SJCRH30 (cell line): Measurements from ENCODE around the gene FZR1. TPM values are rescaled to one million over a fixed set of nuclear protein-coding genes. Genes with fewer than 3 reads are reported as not detected.
"Not testable (repeated sequence)": the region's sequence is repeated elsewhere in the genome, so short reads cannot be mapped to it uniquely, and the experiment has no call there.

Experiments
- DNase-seq, 2 experiments: peaks; one replicate each; pipeline ENCODE4 v3.0.0-alpha.2; 2015 to 2020
- H3K27ac ChIP-seq: fragments of 250-450 bp; sonication (Bioruptor Pico); 2 replicates; pipeline ENCODE4 v1.5.1; 2020; ENCODE audit warnings: mild to moderate bottlenecking, moderate library complexity
- H3K27me3 ChIP-seq: fragments of 250-450 bp; sonication (Bioruptor Pico); 2 replicates; pipeline ENCODE4 v1.5.1; 2020; ENCODE audit warnings: mild to moderate bottlenecking, moderate library complexity
- H3K36me3 ChIP-seq: fragments of 250-450 bp; sonication (Bioruptor Pico); 2 replicates; pipeline ENCODE4 v1.5.1; 2020; ENCODE audit warnings: mild to moderate bottlenecking, moderate library complexity
- H3K4me1 ChIP-seq: fragments of 250-450 bp; sonication (Bioruptor Pico); 2 replicates; pipeline ENCODE4 v1.5.1; 2020; ENCODE audit warnings: mild to moderate bottlenecking, moderate library complexity
- H3K4me3 ChIP-seq: fragments of 250-450 bp; sonication (Bioruptor Pico); 2 replicates; pipeline ENCODE4 v1.5.1; 2020; ENCODE audit warnings: mild to moderate bottlenecking, moderate library complexity
- H3K9me3 ChIP-seq: fragments of 250-450 bp; sonication (Bioruptor Pico); replicated peaks from 2 replicates; pipeline ENCODE4 v1.5.1; 2020; ENCODE audit warnings: mild to moderate bottlenecking, moderate library complexity
- total RNA-seq: library from RNA; depleted of rRNA; stranded (reverse); fragments of >200 nt; shearing (Covaris generic); gene quantifications from 2 replicates; pipeline ENCODE4 v1.2.3, GENCODE V29; 2014

FZR1 gene
- total RNA-seq, 1 experiment from 2014 or later: 31.4 TPM

DNA sequence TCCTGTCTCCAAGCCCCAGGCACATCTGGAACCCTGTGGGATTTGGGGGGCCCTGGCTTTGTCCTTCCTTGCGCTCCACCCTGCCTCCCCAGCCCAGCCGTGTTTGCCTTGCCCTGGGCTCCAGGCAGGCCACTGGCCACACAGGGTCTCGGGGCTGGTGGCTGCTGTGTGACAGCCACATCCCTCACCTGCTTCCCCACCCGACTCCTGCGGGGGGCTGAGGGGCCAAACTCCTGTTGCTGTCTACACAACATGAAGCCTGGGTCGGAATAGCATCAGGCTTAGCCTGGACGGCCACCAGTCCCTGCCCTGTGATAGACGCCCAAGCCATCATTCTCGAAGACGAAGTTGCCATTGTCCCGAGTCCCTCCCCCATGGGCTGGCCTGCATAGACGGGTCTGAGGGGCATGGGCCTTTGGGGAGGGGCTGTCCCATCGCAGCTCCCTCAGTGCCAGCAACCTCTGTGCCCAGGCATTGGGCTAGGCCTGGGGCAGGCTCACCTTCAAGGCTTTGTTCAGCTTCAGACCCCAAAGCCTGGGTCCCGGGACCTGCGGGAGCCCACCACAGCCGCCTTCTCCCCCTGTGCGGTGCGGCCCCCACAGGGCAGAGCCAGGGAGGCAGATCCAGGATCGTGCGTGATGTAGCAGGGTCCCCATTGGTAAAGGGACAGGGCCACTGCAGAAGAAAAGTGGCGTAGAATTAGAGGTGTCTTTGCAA lies 17.4 kb downstream of the FZR1 start:
- no peaks in the 10 kb centered on the region for H3K4me1 ChIP-seq
- H3K36me3 ChIP-seq: peaks cover 22% of the 10 kb centered on the region
- DNase-seq: no peak
- no peak overlapping the region for H3K4me3 ChIP-seq
- H3K27ac ChIP-seq: no peak overlapping the region
- H3K9me3 ChIP-seq: no peaks in the 10 kb centered on the region
- no peaks in the 10 kb centered on the region for H3K27me3 ChIP-seq

DNA sequence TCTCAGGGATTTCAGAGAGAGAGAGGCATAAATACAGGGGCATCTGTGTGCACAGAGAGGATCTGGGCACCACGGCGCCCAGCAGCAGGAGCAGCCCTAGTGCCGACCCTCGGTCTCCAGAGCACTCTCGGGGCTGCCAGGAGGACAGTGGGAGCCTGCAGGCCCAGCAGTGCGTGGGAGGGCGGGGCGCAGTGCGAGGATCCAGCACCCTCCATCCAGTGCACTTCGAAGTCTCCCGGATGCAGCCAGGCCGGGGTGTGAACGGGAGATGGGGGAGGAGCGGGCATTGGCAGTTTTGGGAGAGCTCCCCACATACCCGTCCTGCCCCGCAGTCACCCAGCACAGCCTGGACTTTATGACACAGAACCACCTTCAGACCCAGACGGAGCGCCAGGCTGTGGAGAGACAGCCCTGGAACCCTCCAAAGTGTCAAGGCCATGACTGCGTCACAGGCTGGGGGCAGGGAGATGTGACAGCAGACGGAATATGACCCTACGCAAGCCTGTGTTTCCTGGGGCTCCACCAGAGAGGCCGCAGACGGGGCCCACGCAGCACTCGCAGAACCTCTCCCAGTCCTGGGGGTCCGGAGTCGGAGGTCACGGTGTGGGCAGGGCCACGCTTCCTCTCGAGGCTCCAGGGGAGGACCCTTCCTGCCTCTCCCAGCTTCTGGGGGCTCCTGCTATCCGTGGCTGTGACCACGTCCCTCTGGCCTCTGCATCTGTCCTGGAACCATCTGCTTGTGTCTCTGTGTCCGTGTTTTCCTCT lies 18.1 kb downstream of the FZR1 start:
- no peak for DNase-seq
- H3K36me3 ChIP-seq: peaks cover 22% of the 10 kb centered on the region
- H3K4me3 ChIP-seq: no peak overlapping the region
- no peaks in the 10 kb centered on the region for H3K9me3 ChIP-seq
- H3K27ac ChIP-seq: no peak overlapping the region
- H3K27me3 ChIP-seq: no peaks in the 10 kb centered on the region
- H3K4me1 ChIP-seq: no peaks in the 10 kb centered on the region

DNA sequence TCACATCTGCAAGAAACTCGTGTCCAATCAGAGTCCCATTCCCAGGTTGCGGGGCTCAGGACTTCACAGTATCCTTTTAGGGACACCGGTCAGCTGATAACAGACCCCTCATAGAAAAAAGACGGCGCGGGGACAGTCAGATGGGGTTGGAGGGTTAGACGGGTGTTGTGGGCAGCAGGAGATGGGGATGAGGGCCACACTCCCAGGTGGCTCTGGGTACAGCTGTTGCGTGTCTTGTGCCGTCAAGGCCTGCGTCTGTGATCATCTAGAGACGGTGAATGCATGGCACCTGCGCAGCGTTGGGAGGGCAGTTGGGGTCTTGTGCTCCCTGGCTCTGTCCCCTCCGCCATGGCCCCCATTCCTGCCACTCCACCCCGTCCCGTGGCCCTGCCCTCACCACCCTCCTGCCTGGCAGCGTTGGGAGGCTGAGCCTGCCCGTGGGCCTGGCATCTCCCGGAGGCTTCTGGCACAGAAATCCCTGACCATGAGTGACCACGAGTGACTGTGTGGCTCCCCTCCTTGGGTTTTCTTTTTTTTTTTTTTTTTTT lies 18.9 kb downstream of the FZR1 start:
- Histone ChIP-seq H3K27ac (no peak overlapping the region), H3K4me3 (no peak overlapping the region), H3K4me1 (no peaks in the 10 kb centered on the region), H3K27me3 (no peaks in the 10 kb centered on the region), H3K36me3 (peaks cover 22% of the 10 kb centered on the region), H3K9me3 (no peaks in the 10 kb centered on the region)
- no peak for DNase-seq

DNA sequence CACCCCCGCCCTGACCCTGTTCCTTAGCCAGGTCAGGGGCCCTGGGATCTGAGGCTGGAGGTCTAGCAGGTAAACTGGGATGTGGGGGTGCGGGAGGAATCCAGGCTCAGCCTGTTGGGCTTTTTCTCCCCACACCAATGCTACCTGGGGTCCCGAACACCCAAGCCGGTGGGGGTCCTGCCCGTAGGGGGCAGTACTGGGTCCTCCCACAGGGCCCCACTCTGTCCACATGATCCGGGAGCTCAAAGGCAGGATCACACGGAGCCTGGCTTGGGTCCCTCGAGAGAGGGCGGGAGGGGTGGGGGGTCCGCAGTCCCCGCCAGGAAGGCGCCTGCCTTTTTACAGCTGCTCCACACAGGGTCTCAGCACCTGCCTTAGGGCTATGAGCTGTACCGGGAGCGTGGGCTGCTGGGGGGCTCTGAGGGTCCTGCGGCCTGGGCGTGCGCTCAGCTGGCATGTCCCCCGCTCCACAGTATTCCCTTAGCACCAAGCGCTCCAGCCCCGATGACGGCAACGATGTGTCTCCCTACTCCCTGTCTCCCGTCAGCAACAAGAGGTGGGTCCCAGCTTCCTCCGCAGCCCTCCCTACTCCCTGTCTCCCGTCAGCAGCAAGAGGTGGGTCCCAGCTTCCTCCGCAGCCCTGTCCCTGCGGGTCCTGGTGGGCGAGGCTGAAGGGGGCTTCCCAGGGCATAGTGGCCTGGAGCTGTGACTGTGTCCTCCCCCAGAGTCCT lies 20.6 kb downstream of the FZR1 start:
- Histone ChIP-seq H3K4me3 (no peak overlapping the region), H3K36me3 (peaks cover 24% of the 10 kb centered on the region), H3K9me3 (no peaks in the 10 kb centered on the region), H3K27me3 (no peaks in the 10 kb centered on the region), H3K27ac (no peak overlapping the region), H3K4me1 (no peaks in the 10 kb centered on the region)
- DNase-seq: no peak

DNA sequence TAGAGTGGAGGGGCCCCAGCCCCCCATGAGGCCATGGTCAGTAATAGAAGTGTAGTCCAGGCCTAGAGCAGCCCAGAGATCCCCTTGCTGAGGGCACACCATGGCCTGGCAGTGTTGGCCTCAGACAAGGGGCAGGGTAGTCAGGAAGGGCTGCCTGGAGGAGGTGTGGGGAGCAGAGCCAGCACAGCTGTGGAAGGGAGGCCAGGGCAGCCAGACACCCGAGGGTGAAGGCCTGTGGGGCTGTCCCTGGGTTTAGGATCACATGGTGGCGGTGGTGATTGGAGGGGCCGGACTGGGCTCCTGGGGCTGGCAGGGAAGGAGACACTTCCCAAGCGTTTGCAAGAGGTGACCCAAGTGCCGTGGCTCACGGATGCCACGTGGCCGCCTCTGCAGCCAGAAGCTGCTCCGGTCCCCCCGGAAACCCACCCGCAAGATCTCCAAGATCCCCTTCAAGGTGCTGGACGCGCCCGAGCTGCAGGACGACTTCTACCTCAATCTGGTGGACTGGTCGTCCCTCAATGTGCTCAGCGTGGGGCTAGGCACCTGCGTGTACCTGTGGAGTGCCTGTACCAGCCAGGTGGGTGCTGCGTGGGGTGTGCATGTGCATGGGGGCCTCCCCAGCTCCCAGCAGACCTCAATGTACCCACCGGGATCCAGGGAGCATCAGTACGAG lies 21.3 kb downstream of the FZR1 start:
- Histone ChIP-seq H3K9me3 (no peaks in the 10 kb centered on the region), H3K36me3 (peaks cover 27% of the 10 kb centered on the region), H3K4me3 (no peak overlapping the region), H3K27me3 (no peaks in the 10 kb centered on the region), H3K4me1 (no peaks in the 10 kb centered on the region), H3K27ac (no peak overlapping the region)
- DNase-seq: no peak

DNA sequence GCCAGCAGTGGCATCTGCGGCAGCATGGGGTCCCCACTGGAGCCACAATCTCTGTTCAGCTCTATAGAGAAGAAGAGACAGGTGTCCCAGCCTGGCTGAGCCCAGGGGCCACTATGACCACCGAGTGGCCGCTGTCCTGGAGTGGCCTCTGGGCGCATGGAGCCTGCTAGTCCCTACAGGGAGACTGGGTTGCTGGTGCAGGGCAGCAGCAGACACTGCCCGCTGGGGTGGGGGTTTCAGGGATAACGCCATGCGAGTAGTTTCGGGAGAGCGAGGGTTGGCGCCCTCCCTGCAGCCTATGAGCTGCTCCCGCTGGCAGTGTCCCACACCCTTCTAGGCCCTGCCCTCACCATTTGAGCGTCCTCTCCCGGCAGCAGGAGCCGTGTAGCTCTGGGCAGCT lies 22.0 kb downstream of the FZR1 start:
- peaks cover 30% of the 10 kb centered on the region for H3K36me3 ChIP-seq
- H3K27ac ChIP-seq: no peak overlapping the region
- DNase-seq: no peak
- no peaks in the 10 kb centered on the region for H3K4me1 ChIP-seq
- no peak overlapping the region for H3K4me3 ChIP-seq
- no peaks in the 10 kb centered on the region for H3K9me3 ChIP-seq
- H3K27me3 ChIP-seq: no peaks in the 10 kb centered on the region

DNA sequence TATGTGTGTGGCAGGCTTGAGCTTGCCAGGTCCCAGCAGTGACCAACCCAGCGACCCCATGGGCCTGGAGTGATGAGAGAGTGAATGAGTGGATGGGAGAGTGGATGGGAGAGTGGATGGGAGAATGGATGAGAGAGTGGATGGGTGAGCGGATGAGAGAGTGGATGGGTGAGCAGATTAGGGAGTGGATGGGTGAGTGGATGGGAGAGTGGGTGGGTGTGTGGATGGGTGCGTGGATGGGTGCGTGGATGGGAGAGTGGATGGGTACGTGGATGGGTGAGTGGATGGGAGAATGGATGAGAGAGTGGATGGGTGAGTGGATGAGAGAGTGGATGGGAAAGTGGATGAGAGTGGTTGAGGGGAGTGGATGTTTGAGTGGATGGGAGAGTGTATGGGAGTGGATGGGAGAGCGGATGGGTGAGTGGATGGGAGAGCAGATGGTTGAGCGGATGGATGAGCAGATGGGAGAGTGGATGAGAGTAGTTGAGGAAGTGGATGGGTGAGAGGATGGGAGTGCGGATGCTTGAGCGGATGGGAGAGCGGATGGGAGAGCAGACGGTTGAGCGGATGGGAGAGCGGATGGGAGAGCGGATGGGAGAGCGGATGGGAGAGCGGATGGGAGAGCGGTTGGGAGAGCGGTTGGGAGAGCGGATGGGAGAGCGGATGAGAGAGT lies 22.6 kb downstream of the FZR1 start:
- Histone ChIP-seq H3K4me3 (no peak overlapping the region), H3K4me1 (no peaks in the 10 kb centered on the region), H3K27ac (no peak overlapping the region), H3K9me3 (no peaks in the 10 kb centered on the region), H3K36me3 (peaks cover 33% of the 10 kb centered on the region), H3K27me3 (no peaks in the 10 kb centered on the region)
- no peak for DNase-seq

DNA sequence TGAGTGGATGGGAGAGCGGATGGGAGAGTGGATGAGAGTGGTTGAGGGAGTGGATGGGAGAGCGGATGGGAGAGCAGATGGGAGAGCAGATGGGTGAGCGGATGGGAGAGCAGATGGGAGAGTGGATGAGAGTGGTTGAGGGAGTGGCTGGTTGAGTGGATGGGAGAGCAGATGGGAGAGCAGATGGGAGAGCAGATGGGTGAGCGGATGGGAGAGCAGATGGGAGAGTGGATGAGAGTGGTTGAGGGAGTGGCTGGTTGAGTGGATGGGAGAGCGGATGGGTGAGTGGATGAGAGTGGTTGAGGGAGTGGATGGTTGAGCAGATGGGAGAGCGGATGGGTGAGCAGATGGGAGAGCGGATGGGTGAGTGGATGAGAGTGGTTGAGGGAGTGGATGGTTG lies 23.2 kb downstream of the FZR1 start:
- H3K4me1 ChIP-seq, H3K9me3 ChIP-seq, H3K27me3 ChIP-seq, DNase-seq, H3K4me3 ChIP-seq, H3K27ac ChIP-seq: not testable (repeated sequence)
- peaks cover 33% of the 10 kb centered on the region for H3K36me3 ChIP-seq

DNA sequence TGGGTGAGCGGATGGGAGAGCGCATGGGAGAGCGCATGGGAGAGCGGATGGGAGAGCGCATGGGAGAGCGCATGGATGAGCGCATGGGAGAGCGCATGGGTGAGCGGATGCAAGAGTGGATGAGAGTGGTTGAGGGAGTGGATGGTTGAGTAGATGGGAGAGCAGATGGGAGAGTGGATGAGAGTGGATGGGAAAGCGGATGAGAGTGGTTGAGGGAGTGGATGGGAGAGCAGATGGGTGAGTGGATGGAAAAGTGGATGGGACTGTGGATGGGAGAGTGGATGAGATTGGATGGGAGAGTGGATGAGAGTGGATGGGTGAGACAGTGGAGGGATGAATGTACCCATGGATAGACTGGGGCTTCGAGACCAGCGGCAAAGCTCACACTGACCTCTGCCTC lies 24.3 kb downstream of the FZR1 start:
- Histone ChIP-seq H3K36me3 (peaks cover 35% of the 10 kb centered on the region), H3K4me3 (no peak overlapping the region), H3K9me3 (no peaks in the 10 kb centered on the region), H3K27me3 (no peaks in the 10 kb centered on the region), H3K4me1 (no peaks in the 10 kb centered on the region), H3K27ac (no peak overlapping the region)
- DNase-seq: no peak

DNA sequence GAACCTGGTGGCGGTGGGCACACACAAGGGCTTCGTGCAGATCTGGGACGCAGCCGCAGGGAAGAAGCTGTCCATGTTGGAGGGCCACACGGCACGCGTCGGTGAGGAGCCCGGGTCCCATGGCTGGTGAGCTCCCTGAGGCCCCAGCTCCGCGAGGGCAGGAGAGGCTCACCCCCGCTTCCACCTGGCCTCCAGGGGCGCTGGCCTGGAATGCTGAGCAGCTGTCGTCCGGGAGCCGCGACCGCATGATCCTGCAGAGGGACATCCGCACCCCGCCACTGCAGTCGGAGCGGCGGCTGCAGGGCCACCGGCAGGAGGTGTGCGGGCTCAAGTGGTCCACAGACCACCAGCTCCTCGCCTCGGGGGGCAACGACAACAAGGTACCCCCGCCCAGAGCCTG lies 25.6 kb downstream of the FZR1 start:
- Histone ChIP-seq H3K36me3 (peaks cover 33% of the 10 kb centered on the region), H3K27ac (no peak overlapping the region), H3K4me3 (no peak overlapping the region), H3K4me1 (no peaks in the 10 kb centered on the region), H3K9me3 (no peaks in the 10 kb centered on the region), H3K27me3 (no peaks in the 10 kb centered on the region)
- no peak for DNase-seq

DNA sequence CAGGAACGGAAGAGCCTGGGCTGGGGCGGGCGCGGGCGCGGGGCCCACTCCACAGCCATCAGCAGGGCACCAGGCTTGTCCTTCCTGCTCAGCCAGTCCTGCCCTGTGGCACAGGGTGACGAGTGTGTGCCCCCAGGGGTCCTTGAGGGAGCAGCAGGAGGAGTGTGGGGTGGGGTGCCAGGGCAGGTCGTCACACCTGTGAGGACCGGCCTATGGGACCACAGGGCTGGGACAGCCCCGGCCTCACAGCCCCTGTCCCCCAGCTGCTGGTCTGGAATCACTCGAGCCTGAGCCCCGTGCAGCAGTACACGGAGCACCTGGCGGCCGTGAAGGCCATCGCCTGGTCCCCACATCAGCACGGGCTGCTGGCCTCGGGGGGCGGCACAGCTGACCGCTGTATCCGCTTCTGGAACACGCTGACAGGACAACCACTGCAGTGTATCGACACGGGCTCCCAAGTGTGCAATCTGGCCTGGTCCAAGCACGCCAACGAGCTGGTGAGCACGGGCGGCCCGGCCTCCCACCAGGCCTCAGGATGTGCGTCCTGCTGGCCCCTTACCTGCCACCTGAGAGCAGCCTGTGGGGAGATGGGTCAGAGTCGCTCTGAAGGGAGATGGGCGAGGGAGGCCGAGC lies 26.2 kb downstream of the FZR1 start:
- peaks cover 28% of the 10 kb centered on the region for H3K36me3 ChIP-seq
- H3K4me1 ChIP-seq: no peaks in the 10 kb centered on the region
- H3K4me3 ChIP-seq: no peak overlapping the region
- H3K9me3 ChIP-seq: no peaks in the 10 kb centered on the region
- DNase-seq: no peak
- no peak overlapping the region for H3K27ac ChIP-seq
- no peaks in the 10 kb centered on the region for H3K27me3 ChIP-seq

DNA sequence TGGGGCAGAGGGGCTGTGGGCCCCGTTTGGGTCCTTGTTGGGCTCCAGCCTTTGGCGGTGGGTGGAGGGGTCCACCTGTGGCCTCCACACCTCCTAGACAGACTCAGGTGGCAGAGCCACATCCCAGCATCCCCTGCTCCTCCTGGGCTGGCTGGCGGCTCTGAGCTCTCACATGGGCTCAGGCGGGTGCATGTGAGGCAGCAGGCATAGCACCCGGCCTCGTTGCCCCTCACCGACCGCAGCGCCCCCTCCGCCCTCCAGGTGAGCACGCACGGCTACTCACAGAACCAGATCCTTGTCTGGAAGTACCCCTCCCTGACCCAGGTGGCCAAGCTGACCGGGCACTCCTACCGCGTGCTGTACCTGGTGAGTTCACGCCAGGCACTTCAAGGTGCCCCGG lies 26.9 kb downstream of the FZR1 start:
- no peaks in the 10 kb centered on the region for H3K4me1 ChIP-seq
- H3K4me3 ChIP-seq: no peak overlapping the region
- no peaks in the 10 kb centered on the region for H3K9me3 ChIP-seq
- H3K36me3 ChIP-seq: peaks cover 25% of the 10 kb centered on the region; the same call in 1 of the 2 replicates
- H3K27ac ChIP-seq: no peak overlapping the region
- no peaks in the 10 kb centered on the region for H3K27me3 ChIP-seq
- no peak for DNase-seq

DNA sequence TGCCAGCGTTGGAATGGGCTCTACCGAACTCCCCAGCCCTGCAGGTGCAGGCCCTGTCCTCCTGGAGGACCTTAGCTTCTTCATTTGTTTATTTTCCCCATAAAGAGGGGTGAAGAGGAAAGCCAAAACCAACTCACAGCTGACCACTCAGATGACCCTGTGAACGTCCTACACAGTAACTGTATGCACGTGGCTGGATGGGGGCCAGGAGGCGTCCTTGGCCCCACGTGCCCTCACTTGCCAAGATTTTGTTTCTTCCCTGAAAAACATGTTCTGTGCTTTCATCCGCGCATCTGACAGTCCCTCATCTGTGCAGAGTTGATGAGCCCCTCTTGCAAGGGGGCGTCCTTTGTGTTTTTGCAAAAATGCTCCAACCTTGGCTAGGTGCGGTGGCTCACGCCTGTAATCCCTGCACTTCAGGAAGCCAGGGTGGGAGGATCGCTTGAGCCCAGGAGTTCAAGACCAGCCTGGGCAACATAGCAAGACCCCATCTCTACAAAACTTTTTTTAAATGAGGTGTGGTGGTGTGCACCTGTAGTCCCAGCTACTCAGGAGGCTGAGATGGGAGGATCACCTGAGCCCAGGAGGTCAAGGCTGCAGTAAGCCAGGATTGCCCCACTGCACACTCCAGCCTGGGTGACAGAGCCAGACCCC lies 27.6 kb downstream of the FZR1 start:
- DNase-seq: no peak
- H3K4me1 ChIP-seq: no peaks in the 10 kb centered on the region; the same call in 1 of the 2 replicates
- no peaks in the 10 kb centered on the region for H3K9me3 ChIP-seq
- no peak overlapping the region for H3K4me3 ChIP-seq
- peaks cover 21% of the 10 kb centered on the region; the same call in 1 of the 2 replicates for H3K36me3 ChIP-seq
- H3K27me3 ChIP-seq: no peaks in the 10 kb centered on the region
- H3K27ac ChIP-seq: no peak overlapping the region
